Endothelial cell (in vitro differentiated cells): ENCODE measurements around the gene ADARB2. TPM values are rescaled to one million over a fixed set of nuclear protein-coding genes. Genes with fewer than 3 reads are reported as not detected.

ENCODE experiments used
- DNase-seq: peaks from one replicate; pipeline ENCODE4 v3.0.0; 2021; ENCODE audit warnings: low spot score
- H3K27ac Mint-ChIP-seq: one replicate; pipeline ENCODE4 v1.8.0; 2021; ENCODE audit warnings: mixed read lengths, inconsistent platforms; ENCODE audit not compliant: unreplicated experiment
- H3K27me3 Mint-ChIP-seq: one replicate; pipeline ENCODE4 v1.8.0; 2021; ENCODE audit warnings: mild to moderate bottlenecking, moderate library complexity, mixed read lengths, inconsistent platforms; ENCODE audit not compliant: unreplicated experiment
- H3K36me3 Mint-ChIP-seq: one replicate; pipeline ENCODE4 v1.8.0; 2021; ENCODE audit warnings: mild to moderate bottlenecking, low read depth, mixed read lengths, inconsistent platforms; ENCODE audit not compliant: unreplicated experiment
- H3K4me1 Mint-ChIP-seq: one replicate; pipeline ENCODE4 v1.8.0; 2021; ENCODE audit warnings: mild to moderate bottlenecking, mixed read lengths, inconsistent platforms; ENCODE audit not compliant: unreplicated experiment
- H3K4me3 Mint-ChIP-seq: one replicate; pipeline ENCODE4 v1.8.0; 2021; ENCODE audit warnings: mild to moderate bottlenecking, mixed read lengths, inconsistent platforms; ENCODE audit not compliant: unreplicated experiment
- H3K9me3 Mint-ChIP-seq: one replicate; pipeline ENCODE4 v1.8.0; 2021; ENCODE audit warnings: mixed read lengths, inconsistent platforms; ENCODE audit not compliant: unreplicated experiment
- CTCF ChIP-seq: fragments of 200-600 bp; sonication (generic); IDR thresholded peaks from one replicate; pipeline ENCODE4 v1.5.0; 2021; ENCODE audit warnings: antibody characterized with exemption; ENCODE audit not compliant: unreplicated experiment
- total RNA-seq: library from RNA; stranded (reverse); fragmentation: NEBNext Ultra II Directional; extraction: Animal tissue kit (Norgen Biotek cat#: 25700); gene quantifications from one replicate; pipeline ENCODE4 v1.2.1, GENCODE V29; 2021; ENCODE audit not compliant: unreplicated experiment

Gene ADARB2
- total RNA-seq, 1 donor from 2014 or later: 54.9 TPM

- no peak for DNase-seq
- Mint-ChIP-seq H3K36me3 (no peaks in the 10 kb centered on the region), H3K4me3 (no peak overlapping the region), H3K27me3 (no peaks in the 10 kb centered on the region), H3K9me3 (no peaks in the 10 kb centered on the region), H3K4me1 (peaks cover 3% of the 10 kb centered on the region), H3K27ac (no peak overlapping the region)
- no peak for TF ChIP-seq CTCF
Observed at GRCh38 chr10:1308173-1308961, 429.0 kb downstream of the ADARB2 start.

GRCh38 chr10:1301143-1301542 is 436.2 kb downstream of the ADARB2 start:
- no peaks in the 10 kb centered on the region for H3K9me3 Mint-ChIP-seq
- peaks cover 2% of the 10 kb centered on the region for H3K4me1 Mint-ChIP-seq
- no peaks in the 10 kb centered on the region for H3K36me3 Mint-ChIP-seq
- no peak for TF ChIP-seq CTCF
- no peak overlapping the region for H3K27ac Mint-ChIP-seq
- no peak for DNase-seq
- H3K4me3 Mint-ChIP-seq: no peak overlapping the region
- no peaks in the 10 kb centered on the region for H3K27me3 Mint-ChIP-seq

- Mint-ChIP-seq H3K4me1 (peaks cover 2% of the 10 kb centered on the region), H3K27ac (peak overlapping the region; percentile 22), H3K9me3 (no peaks in the 10 kb centered on the region), H3K36me3 (no peaks in the 10 kb centered on the region), H3K27me3 (no peaks in the 10 kb centered on the region), H3K4me3 (no peak overlapping the region)
- no peak for DNase-seq
- TF ChIP-seq CTCF: no peak
Observed at GRCh38 chr10:1300218-1300617, 437.1 kb downstream of the ADARB2 start.

GRCh38 chr10:1299041-1299726 is 438.1 kb downstream of the ADARB2 start:
- no peaks in the 10 kb centered on the region for H3K36me3 Mint-ChIP-seq
- DNase-seq: no peak
- no peaks in the 10 kb centered on the region for H3K9me3 Mint-ChIP-seq
- no peak for TF ChIP-seq CTCF
- peaks cover 1% of the 10 kb centered on the region for H3K27me3 Mint-ChIP-seq
- peaks cover 10% of the 10 kb centered on the region for H3K4me1 Mint-ChIP-seq
- no peak overlapping the region for H3K27ac Mint-ChIP-seq
- no peak overlapping the region for H3K4me3 Mint-ChIP-seq
